BJ (cell line): ENCODE measurements around the gene PARK7. TPM values are rescaled to one million over a fixed set of nuclear protein-coding genes. Genes with fewer than 3 reads are reported as not detected.

Experiments used
- CTCF ChIA-PET: fragments of 350-600 bp; formaldehyde crosslinking; extraction: SDS; loops from one replicate; lab custom pipeline; 2021; ENCODE audit warnings: antibody characterized with exemption, inconsistent platforms; lab: Yijun Ruan, JAX
- POLR2A ChIA-PET: fragments of 300-600 bp; sonication (Branson Sonifier 250); formaldehyde crosslinking; extraction: SDS; loops from one replicate; lab custom pipeline; 2021; ENCODE audit warnings: antibody characterized with exemption; lab: Charles Lee
- DNase-seq: peaks from one replicate; pipeline ENCODE4 v3.0.0-alpha.2; 2011; ENCODE audit warnings: low read depth
- H3K27me3 ChIP-seq: 2 replicates; pipeline ENCODE4 v1.6.0; 2011; ENCODE audit warnings: low read length; ENCODE audit not compliant: control insufficient read depth, insufficient read depth
- H3K36me3 ChIP-seq: 2 replicates; pipeline ENCODE4 v1.5.1; 2011; ENCODE audit warnings: low read length; ENCODE audit not compliant: control insufficient read depth, insufficient read depth
- H3K4me3 ChIP-seq: 2 replicates; pipeline ENCODE4 v1.5.1; 2011; ENCODE audit warnings: low read depth, mild to moderate bottlenecking, control low read depth, low read length
- CTCF ChIP-seq: IDR thresholded peaks from 2 replicates; pipeline ENCODE4 v1.5.1; 2011; ENCODE audit warnings: low read depth, mild to moderate bottlenecking, control low read depth, inconsistent platforms, low read length, moderate library complexity; ENCODE audit not compliant: insufficient read depth
- polyA plus RNA-seq: library from polyadenylated mRNA; depleted of rRNA; stranded (reverse); fragments of >200 nt; gene quantifications from 2 replicates; pipeline ENCODE4 v1.2.3, GENCODE V29; 2011

Gene PARK7
- polyA plus RNA-seq, 1 experiment: 242 TPM

GRCh38 chr1:8004803-8005573, 43.5 kb downstream of the PARK7 start:
- POLR2A ChIA-PET: interaction anchor here (0.6 kb wide), 1 partner anchor 254 kb away, joined by 3 read pairs; no protein-coding TSS in a partner anchor
- CTCF ChIA-PET: interaction anchor here (0.9 to 2.3 kb wide), 6 partner anchors 10 to 309 kb away, joined by 3 to 15 read pairs (median 4); no protein-coding TSS in a partner anchor
- peak; percentile 90 for DNase-seq
- H3K4me3 ChIP-seq: no peak overlapping the region
- H3K27me3 ChIP-seq: no peaks in the 10 kb centered on the region
- TF ChIP-seq CTCF: no peak
- H3K36me3 ChIP-seq: peaks cover 2% of the 10 kb centered on the region

GRCh38 chr1:8006037-8006963, 44.8 kb downstream of the PARK7 start:
- no peak overlapping the region for H3K4me3 ChIP-seq
- ChIA-PET CTCF (interaction anchor here (1.4 to 2.3 kb wide), 4 partner anchors 9 to 308 kb away, joined by 3 to 15 read pairs (median 6); no protein-coding TSS in a partner anchor), POLR2A (no interaction called here)
- H3K36me3 ChIP-seq: peaks cover 6% of the 10 kb centered on the region
- no peak for DNase-seq
- TF ChIP-seq CTCF: no peak
- no peaks in the 10 kb centered on the region for H3K27me3 ChIP-seq

- POLR2A ChIA-PET: no interaction called here
- CTCF ChIA-PET: interaction anchor here (1.7 kb wide), 1 partner anchor 304 kb away, joined by 4 read pairs; no protein-coding TSS in a partner anchor
- Histone ChIP-seq H3K36me3 (peaks cover 21% of the 10 kb centered on the region), H3K27me3 (no peaks in the 10 kb centered on the region), H3K4me3 (no peak overlapping the region)
- no peak for TF ChIP-seq CTCF
- no peak for DNase-seq
These were observed 47.8 kb downstream of the PARK7 start for GRCh38 chr1:8009043-8010002.

- Histone ChIP-seq H3K4me3 (no peak overlapping the region), H3K27me3 (no peaks in the 10 kb centered on the region), H3K36me3 (peaks cover 23% of the 10 kb centered on the region)
- CTCF ChIA-PET: no interaction called here
- TF ChIP-seq CTCF: no peak
- POLR2A ChIA-PET: interaction anchor here (0.6 kb wide), 1 partner anchor 195 kb away, joined by 3 read pairs; no protein-coding TSS in a partner anchor
- no peak for DNase-seq
These were observed 48.7 kb downstream of the PARK7 start for GRCh38 chr1:8010080-8010664.
